HL-60 (cell line): ENCODE measurements around the gene METTL9.
A peak's percentile ranks its signal among the peaks of the same experiment; 100 is the strongest.

Experiments
- DNase-seq, 2 experiments: peaks; one replicate each; pipeline ENCODE4 v3.0.0-alpha.2; 2010 to 2020; ENCODE audit warnings: low read depth in 1 of 2, low spot score in 1 of 2
- H3K27ac ChIP-seq: fragments of 250-450 bp; sonication (Bioruptor Pico); replicated peaks from 2 replicates; pipeline ENCODE4 v1.5.1; 2020; ENCODE audit warnings: mild to moderate bottlenecking, moderate library complexity
- H3K27me3 ChIP-seq: fragments of 250-450 bp; sonication (Bioruptor Pico); 2 replicates; pipeline ENCODE4 v1.5.1; 2021; ENCODE audit warnings: mild to moderate bottlenecking, moderate library complexity; ENCODE audit not compliant: insufficient read depth, poor library complexity, severe bottlenecking
- H3K4me3 ChIP-seq: replicated peaks from 2 replicates; pipeline ENCODE4 v1.5.1; 2011; ENCODE audit warnings: mild to moderate bottlenecking, control low read depth, low read length; ENCODE audit not compliant: insufficient read depth
- GABPA ChIP-seq: IDR thresholded peaks from 2 replicates; pipeline ENCODE4 v1.6.1; 2012; ENCODE audit warnings: low read depth
- POLR2AphosphoS5 ChIP-seq: IDR thresholded peaks from 2 replicates; pipeline ENCODE4 v1.6.1; 2012; ENCODE audit warnings: low read depth
- REST ChIP-seq: IDR thresholded peaks from 2 replicates; pipeline ENCODE4 v1.6.1; 2012; ENCODE audit warnings: low read depth; ENCODE audit not compliant: insufficient replicate concordance
- SPI1 ChIP-seq: IDR thresholded peaks from 2 replicates; pipeline ENCODE4 v1.6.1; 2012; ENCODE audit warnings: low read depth, mild to moderate bottlenecking, borderline replicate concordance
- TF ChIP-seq, protein P1 (sequence below): IDR thresholded peaks from one replicate; pipeline ENCODE4 v1.5.1; 2011; ENCODE audit warnings: low read length, control low read depth, inconsistent platforms; ENCODE audit not compliant: insufficient read depth

METTL9 gene

DNA sequence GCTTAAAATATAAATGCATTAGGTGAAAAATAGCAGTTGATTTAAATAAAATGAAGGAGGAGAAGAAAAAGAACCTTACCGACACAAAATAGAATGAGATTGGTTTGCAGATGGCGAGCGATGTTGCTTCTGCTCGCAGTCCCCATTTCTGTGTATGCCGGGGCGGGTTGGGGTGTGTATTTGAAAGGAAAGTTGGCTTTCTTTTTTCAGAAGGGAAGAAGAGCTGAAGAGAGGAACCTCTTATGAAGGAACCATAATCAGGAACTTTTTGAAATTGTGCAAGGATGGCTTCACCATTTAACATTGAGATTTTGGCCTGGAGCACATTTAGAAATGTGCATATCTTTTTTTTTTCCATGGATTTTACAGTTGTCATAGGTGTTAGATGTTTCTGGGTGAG is 53.1 kb downstream of the METTL9 start, which contains the start of gene IGSF6:
TSS of gene IGSF6 (minus strand) at position 156 of the 400 bp plus-strand sequence. CDS start at position 146, 10 bp downstream.
- H3K4me3 ChIP-seq, result peak within 1 kb of the TSS; percentile 40

DNA sequence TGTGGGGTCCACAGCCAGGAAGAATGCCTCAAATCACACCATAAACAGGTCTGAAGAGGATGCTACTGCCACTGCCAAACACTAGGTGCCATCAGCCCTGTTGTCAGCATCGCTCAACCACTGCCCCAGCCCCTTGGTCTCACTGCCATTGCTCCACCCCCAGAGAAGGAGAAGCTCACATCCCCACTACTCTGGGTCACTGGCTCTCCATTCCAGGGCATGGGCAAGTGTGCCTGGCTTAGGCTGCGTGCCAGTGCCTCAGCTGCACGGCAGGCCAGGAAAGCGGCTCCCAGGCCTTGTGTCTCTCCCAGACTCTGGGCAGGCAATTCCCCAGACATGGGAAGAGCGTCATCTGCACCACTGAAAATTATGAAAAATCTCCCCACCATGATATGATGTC is 54.2 kb downstream of the METTL9 start:
- no peak overlapping the region for H3K4me3 ChIP-seq
- H3K27me3 ChIP-seq, result no peaks in the 10 kb centered on the region
- TF ChIP-seq, protein P1, sequence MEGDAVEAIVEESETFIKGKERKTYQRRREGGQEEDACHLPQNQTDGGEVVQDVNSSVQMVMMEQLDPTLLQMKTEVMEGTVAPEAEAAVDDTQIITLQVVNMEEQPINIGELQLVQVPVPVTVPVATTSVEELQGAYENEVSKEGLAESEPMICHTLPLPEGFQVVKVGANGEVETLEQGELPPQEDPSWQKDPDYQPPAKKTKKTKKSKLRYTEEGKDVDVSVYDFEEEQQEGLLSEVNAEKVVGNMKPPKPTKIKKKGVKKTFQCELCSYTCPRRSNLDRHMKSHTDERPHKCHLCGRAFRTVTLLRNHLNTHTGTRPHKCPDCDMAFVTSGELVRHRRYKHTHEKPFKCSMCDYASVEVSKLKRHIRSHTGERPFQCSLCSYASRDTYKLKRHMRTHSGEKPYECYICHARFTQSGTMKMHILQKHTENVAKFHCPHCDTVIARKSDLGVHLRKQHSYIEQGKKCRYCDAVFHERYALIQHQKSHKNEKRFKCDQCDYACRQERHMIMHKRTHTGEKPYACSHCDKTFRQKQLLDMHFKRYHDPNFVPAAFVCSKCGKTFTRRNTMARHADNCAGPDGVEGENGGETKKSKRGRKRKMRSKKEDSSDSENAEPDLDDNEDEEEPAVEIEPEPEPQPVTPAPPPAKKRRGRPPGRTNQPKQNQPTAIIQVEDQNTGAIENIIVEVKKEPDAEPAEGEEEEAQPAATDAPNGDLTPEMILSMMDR, result no peak
- TF ChIP-seq GABPA (no peak), POLR2AphosphoS5 (no peak), REST (no peak), SPI1 (no peak)
- no peak for DNase-seq
- no peak overlapping the region for H3K27ac ChIP-seq

More for the DNA sequence above, 53.1 kb downstream of the METTL9 start, which contains the start of gene IGSF6:
- peak; percentile 39 to 67 for DNase-seq
- peak; percentile 56; the same call in 1 of the 2 replicates for TF ChIP-seq SPI1
- TF ChIP-seq POLR2AphosphoS5, result no peak
- TF ChIP-seq GABPA, result no peak
- no peak within 1 kb of the TSS for H3K27ac ChIP-seq
- H3K27me3 ChIP-seq, result no peaks in the 10 kb centered on the region

- no peak for DNase-seq
- no peak for TF ChIP-seq GABPA
- TF ChIP-seq, protein P1, result no peak
- no peak for TF ChIP-seq REST
- TF ChIP-seq SPI1, result no peak
- no peak for TF ChIP-seq POLR2AphosphoS5
- no peak overlapping the region for H3K27ac ChIP-seq
- no peaks in the 10 kb centered on the region for H3K27me3 ChIP-seq
- no peak overlapping the region for H3K4me3 ChIP-seq
These were observed 55.1 kb downstream of the METTL9 start for GRCh38 chr16:21654466-21654865.

GRCh38 chr16:21654881-21655280 is 55.5 kb downstream of the METTL9 start:
- DNase-seq, result no peak
- no peak overlapping the region for H3K27ac ChIP-seq
- H3K4me3 ChIP-seq, result no peak overlapping the region
- H3K27me3 ChIP-seq, result no peaks in the 10 kb centered on the region
- TF ChIP-seq REST (no peak), GABPA (no peak), SPI1 (no peak), POLR2AphosphoS5 (no peak)
- TF ChIP-seq, protein P1, result no peak
